ENCODE data around the gene METRN.

The METRN gene

GRCh38 chr16:704552-705380, 10.2 kb upstream of the METRN start:
- Histone ChIP-seq H3K79me2 (ENCODE audit: low read length) (no peaks in the 10 kb centered on the region), H2AFZ (ENCODE audit: low read length) (no peak overlapping the region), H3K4me3 (ENCODE audit: low read length) (no peak overlapping the region), H3K9ac (ENCODE audit: low read length) (no peak overlapping the region), H3K27ac (ENCODE audit: low read length) (no peak overlapping the region), H3K36me3 (replicated peaks; ENCODE audit: insufficient read depth, low read length) (no peaks in the 10 kb centered on the region), H4K20me1 (ENCODE audit: insufficient read depth, low read length) (no peaks in the 10 kb centered on the region), H3K9me3 (replicated peaks; ENCODE audit: insufficient read depth, low read length) (no peaks in the 10 kb centered on the region), H3K27me3 (replicated peaks; ENCODE audit: insufficient read depth, low read length) (peaks cover 80% of the 10 kb centered on the region), H3K4me1 (ENCODE audit: low read length) (no peaks in the 10 kb centered on the region), H3F3A (ENCODE audit: insufficient read depth, low read length) (no peaks in the 10 kb centered on the region), H3K9me2 (replicated peaks; ENCODE audit: insufficient read depth, low read length) (no peaks in the 10 kb centered on the region), H3K4me2 (ENCODE audit: low read depth, low read length) (no peak overlapping the region)
- no peak for DNase-seq
- TF ChIP-seq EZH2phosphoT487 (IDR thresholded peaks at IDR 0.05; ENCODE audit: low read length) (no peak), EZH2 (optimal IDR thresholded peaks at IDR 0.05; ENCODE audit: low read depth, low read length) (no peak)

GRCh38 chr16:705431-706188, 9.3 kb upstream of the METRN start, which contains the start of gene FBXL16:
FBXL16 (minus strand) TSS chr16:705801; CDS start chr16:697405, 8,396 bp downstream.
- Histone ChIP-seq H3K4me1 (ENCODE audit: low read length) (no peaks in the 10 kb centered on the region), H3F3A (ENCODE audit: insufficient read depth, low read length) (no peaks in the 10 kb centered on the region), H3K36me3 (replicated peaks; ENCODE audit: insufficient read depth, low read length) (no peaks in the 10 kb centered on the region), H3K27me3 (replicated peaks; ENCODE audit: insufficient read depth, low read length) (peaks cover 81% of the 10 kb centered on the region), H3K27ac (ENCODE audit: low read length) (no peak within 1 kb of the TSS), H3K9me3 (replicated peaks; ENCODE audit: insufficient read depth, low read length) (no peaks in the 10 kb centered on the region), H3K79me2 (ENCODE audit: low read length) (no peaks in the 10 kb centered on the region), H3K9ac (ENCODE audit: low read length) (no peak within 1 kb of the TSS), H2AFZ (ENCODE audit: low read length) (no peak within 1 kb of the TSS), H3K4me3 (ENCODE audit: low read length) (no peak within 1 kb of the TSS), H3K4me2 (ENCODE audit: low read depth, low read length) (no peak within 1 kb of the TSS), H4K20me1 (ENCODE audit: insufficient read depth, low read length) (no peaks in the 10 kb centered on the region), H3K9me2 (replicated peaks; ENCODE audit: insufficient read depth, low read length) (no peaks in the 10 kb centered on the region)
- DNase-seq = no peak
- TF ChIP-seq EZH2phosphoT487 (IDR thresholded peaks at IDR 0.05; ENCODE audit: low read length) = no peak
- no peak for TF ChIP-seq CTCF (IDR thresholded peaks at IDR 0.05; ENCODE audit: low read length)
- no peak for TF ChIP-seq EZH2 (optimal IDR thresholded peaks at IDR 0.05; ENCODE audit: low read depth, low read length)

- Histone ChIP-seq H3K9me3 (replicated peaks; ENCODE audit: insufficient read depth, low read length) (no peaks in the 10 kb centered on the region), H3K4me2 (ENCODE audit: low read depth, low read length) (no peak overlapping the region)
- no peak for DNase-seq
These were observed 8.5 kb upstream of the METRN start for GRCh38 chr16:706189-707061.

More at GRCh38 chr16:706189-707061, 8.5 kb upstream of the METRN start:
- no peak overlapping the region for H3K27ac ChIP-seq (ENCODE audit: low read length)
- no peaks in the 10 kb centered on the region for H3F3A ChIP-seq (ENCODE audit: insufficient read depth, low read length)
- H3K4me3 ChIP-seq (ENCODE audit: low read length) = no peak overlapping the region
- H2AFZ ChIP-seq (ENCODE audit: low read length) = no peak overlapping the region
- H3K4me1 ChIP-seq (ENCODE audit: low read length) = no peaks in the 10 kb centered on the region
- no peaks in the 10 kb centered on the region for H3K79me2 ChIP-seq (ENCODE audit: low read length)
- TF ChIP-seq EZH2 (optimal IDR thresholded peaks at IDR 0.05; ENCODE audit: low read depth, low read length) = no peak
- no peak for TF ChIP-seq EZH2phosphoT487 (IDR thresholded peaks at IDR 0.05; ENCODE audit: low read length)
- TF ChIP-seq CTCF (IDR thresholded peaks at IDR 0.05; ENCODE audit: low read length) = no peak
- no peaks in the 10 kb centered on the region for H4K20me1 ChIP-seq (ENCODE audit: insufficient read depth, low read length)
- no peaks in the 10 kb centered on the region for H3K36me3 ChIP-seq (replicated peaks; ENCODE audit: insufficient read depth, low read length)
- peaks cover 81% of the 10 kb centered on the region for H3K27me3 ChIP-seq (replicated peaks; ENCODE audit: insufficient read depth, low read length)
- no peak overlapping the region for H3K9ac ChIP-seq (ENCODE audit: low read length)
- H3K9me2 ChIP-seq (replicated peaks; ENCODE audit: insufficient read depth, low read length) = no peaks in the 10 kb centered on the region

All from MM.1S (cell line).